22Rv1 (cell line): ENCODE measurements around the gene DPAGT1.

ENCODE experiments used
- H3K27ac ChIP-seq: fragments of 450-650 bp; 2 replicates; pipeline ENCODE4 v1.5.1; 2017
- ZFX ChIP-seq: fragments of 450-650 bp; IDR thresholded peaks from 2 replicates; pipeline ENCODE4 v1.6.1; 2017; ENCODE audit warnings: antibody characterized with exemption, borderline replicate concordance
- TF ChIP-seq, protein P1 (sequence below): fragments of 450-650 bp; IDR thresholded peaks from 2 replicates; pipeline ENCODE4 v1.5.1; 2017; ENCODE audit warnings: mild to moderate bottlenecking

The DPAGT1 gene

DNA sequence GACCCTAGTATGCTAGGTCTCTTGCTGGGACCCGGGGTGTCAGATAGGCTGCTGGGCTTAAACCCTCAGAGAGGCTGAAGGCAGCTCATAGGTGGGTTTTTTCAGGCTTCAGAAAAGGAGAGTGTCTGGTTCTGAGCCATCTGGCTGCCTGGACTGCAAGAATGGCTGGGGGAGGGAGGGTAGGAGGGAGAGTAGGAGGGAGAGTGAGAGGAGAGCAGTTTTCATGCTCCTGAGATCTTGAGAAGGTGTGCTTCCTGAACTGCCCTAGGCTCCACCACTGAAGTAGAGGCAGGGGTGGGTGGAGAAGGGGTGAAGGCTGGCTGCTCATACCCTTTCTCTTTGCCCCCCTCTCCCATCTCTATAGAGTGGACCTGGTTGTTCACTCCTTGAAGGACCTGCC is 12.3 kb downstream of the DPAGT1 start:
- no peak overlapping the region for H3K27ac ChIP-seq
- TF ChIP-seq ZFX: no peak
- TF ChIP-seq, protein P1, sequence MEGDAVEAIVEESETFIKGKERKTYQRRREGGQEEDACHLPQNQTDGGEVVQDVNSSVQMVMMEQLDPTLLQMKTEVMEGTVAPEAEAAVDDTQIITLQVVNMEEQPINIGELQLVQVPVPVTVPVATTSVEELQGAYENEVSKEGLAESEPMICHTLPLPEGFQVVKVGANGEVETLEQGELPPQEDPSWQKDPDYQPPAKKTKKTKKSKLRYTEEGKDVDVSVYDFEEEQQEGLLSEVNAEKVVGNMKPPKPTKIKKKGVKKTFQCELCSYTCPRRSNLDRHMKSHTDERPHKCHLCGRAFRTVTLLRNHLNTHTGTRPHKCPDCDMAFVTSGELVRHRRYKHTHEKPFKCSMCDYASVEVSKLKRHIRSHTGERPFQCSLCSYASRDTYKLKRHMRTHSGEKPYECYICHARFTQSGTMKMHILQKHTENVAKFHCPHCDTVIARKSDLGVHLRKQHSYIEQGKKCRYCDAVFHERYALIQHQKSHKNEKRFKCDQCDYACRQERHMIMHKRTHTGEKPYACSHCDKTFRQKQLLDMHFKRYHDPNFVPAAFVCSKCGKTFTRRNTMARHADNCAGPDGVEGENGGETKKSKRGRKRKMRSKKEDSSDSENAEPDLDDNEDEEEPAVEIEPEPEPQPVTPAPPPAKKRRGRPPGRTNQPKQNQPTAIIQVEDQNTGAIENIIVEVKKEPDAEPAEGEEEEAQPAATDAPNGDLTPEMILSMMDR: no peak

DNA sequence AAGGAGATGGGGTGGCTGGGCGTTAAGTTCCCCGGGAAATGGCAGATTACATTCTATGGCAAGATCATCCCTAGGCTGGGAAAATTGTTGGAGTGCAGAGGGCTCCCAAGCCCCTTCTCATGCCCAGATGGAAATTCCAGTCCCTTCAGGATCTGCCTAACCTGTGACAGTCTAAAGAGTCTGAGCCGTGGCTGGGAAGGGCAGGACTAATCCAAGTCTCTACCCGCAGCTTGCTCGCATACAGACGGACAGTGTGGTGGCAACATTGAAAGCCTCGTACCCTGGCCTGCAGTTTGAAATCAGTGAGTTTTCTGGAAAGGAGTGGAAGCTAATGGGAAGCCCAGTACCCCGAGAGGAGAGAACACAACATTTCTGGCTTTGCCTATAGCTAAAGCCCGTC is 13.2 kb downstream of the DPAGT1 start:
- TF ChIP-seq, protein P1: no peak
- no peak for TF ChIP-seq ZFX
- no peak overlapping the region for H3K27ac ChIP-seq

DNA sequence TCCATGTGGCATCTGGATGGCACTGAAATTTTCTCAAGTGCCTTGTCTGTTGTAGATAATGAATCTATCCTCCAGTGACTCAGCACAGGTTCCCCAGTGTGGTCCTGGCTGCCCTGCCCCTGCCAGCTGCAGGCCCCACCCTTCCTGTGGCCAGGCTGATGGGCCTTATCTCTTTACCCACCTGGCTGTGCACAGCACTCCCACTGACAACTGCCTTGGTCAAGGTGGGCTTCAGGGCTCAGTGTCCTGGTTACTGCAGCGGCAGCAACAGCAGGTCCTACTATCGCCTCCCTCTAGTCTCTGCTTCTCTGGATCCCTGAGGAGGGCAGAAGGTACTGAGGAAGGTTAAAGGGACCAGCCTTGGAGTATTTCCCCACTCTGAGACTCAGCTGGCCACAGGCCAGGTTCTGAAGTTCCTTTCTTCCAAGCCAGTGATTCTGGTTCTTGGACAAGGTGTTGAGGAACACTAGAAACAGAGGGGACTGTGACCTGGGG is 13.9 kb downstream of the DPAGT1 start:
- no peak overlapping the region for H3K27ac ChIP-seq
- TF ChIP-seq, protein P1: no peak
- TF ChIP-seq ZFX: no peak

DNA sequence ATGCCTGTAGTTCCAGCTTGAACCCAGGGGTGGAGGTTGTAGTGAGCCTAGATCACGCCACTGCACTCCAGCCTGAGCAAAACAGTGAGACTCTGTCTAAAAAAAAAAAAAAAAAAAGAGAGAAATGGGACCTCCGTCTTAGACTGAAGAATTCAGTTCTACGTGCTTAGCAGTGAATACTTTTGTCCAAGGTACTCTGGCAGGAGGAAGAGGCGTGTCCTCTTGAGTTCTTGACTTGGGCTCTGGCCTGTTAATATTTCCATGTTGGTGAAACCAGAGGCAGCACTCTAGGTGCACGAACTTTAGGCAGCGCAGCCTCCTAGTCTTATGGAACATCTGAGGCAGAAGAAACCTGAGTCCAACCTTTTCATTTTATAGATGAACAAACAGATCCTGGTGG is 14.5 kb downstream of the DPAGT1 start:
- no peak overlapping the region for H3K27ac ChIP-seq
- no peak for TF ChIP-seq ZFX
- TF ChIP-seq, protein P1: no peak

DNA sequence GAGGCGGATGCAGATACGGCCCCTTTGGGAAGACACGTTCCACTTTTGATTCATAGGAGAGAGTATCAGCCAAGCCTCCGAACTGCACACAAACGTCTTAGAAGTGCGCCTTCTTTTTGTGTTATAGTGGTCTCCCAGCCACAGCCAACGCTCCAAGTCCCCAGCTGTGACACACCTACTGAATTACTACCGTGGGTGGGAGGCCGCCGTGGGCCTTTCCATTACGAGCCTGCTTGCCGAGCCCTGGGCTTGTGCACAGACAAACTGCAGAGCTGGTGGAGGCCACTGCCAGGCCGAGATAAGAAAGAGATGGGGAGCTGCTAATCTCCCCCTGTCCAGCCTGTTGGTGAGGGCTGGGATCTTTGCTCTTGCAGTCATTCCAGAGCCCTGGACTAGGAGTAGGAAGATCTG is 16.2 kb downstream of the DPAGT1 start:
- no peak for TF ChIP-seq ZFX
- TF ChIP-seq, protein P1: no peak
- peak overlapping the region; percentile 81 for H3K27ac ChIP-seq

DNA sequence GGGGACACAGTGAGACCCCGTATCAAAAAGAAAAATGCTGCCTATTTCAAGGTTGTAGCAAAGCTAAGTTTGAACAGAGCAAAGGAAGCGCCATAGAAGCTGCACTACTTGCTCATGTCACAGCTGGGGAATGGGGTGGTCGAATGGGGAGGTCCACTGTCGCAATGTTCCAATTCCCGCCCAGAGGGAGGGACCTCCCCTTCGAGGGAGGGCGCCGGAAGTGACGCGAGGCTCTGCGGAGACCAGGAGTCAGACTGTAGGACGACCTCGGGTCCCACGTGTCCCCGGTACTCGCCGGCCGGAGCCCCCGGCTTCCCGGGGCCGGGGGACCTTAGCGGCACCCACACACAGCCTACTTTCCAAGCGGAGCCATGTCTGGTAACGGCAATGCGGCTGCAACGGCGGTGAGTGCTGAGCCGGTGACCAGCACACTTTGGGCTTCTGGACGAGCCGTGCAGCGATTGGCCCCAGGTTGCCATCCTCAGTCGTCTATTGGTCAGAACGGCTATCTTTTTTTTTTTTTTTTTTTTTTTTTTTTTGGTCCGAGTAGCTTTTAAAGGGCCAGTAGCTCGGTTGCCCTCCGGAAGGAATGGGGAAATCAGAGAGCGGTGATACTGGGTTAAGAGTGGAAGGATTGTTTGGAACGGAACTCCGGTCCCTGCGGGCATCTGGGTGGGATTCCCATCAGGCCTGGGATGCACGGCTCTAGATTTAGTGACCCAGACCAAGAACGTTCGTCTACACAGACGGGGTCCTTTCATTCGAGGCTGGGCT is 16.8 kb downstream of the DPAGT1 start, which contains the start of gene HMBS:
HMBS (plus strand) TSS at position 219 of the 774 bp plus-strand sequence; CDS start at position 372, 153 bp downstream.
- no peak for TF ChIP-seq ZFX
- TF ChIP-seq, protein P1: no peak
- H3K27ac ChIP-seq: peak within 1 kb of the TSS; percentile 81

DNA sequence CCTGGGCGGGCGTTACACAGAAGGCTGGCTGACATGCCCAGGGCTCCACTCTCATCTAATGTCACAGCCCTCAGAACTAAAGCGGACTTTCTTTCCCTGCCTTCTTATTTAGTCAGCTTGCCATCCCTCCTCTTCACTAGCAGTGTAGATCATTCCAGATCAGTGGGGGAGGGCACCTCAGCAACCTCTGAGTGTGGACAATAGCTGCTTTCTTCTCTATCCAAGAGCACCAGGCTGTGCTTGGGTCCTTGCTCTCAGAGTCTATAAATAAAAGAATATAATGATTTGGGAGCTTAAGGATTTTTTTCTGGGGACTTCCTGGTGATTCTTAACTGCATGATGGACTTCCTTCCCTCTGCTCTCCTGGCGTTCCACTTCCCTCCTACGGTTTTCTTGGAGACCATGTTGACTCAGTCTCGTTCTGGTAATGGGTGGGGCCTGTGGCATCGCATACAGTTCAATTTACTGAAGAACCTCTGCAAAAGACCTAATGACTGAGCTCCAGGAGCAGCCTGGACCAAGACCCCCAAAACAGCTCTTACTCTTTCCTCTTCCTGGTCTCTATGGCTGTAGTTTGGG is 19.9 kb downstream of the DPAGT1 start:
- H3K27ac ChIP-seq: no peak overlapping the region
- TF ChIP-seq ZFX: no peak
- TF ChIP-seq, protein P1: no peak
